GM19372 (cell line): Measurements from ENCODE around the gene PRPF6.

Experiments
- ATAC-seq: cut with Tn5 transposase; IDR thresholded peaks from one replicate; pipeline ENCODE4 v1.9.1; 2021; ENCODE audit warnings: mild to moderate bottlenecking, low read depth, moderate library complexity; ENCODE audit not compliant: unreplicated experiment

The PRPF6 gene

DNA sequence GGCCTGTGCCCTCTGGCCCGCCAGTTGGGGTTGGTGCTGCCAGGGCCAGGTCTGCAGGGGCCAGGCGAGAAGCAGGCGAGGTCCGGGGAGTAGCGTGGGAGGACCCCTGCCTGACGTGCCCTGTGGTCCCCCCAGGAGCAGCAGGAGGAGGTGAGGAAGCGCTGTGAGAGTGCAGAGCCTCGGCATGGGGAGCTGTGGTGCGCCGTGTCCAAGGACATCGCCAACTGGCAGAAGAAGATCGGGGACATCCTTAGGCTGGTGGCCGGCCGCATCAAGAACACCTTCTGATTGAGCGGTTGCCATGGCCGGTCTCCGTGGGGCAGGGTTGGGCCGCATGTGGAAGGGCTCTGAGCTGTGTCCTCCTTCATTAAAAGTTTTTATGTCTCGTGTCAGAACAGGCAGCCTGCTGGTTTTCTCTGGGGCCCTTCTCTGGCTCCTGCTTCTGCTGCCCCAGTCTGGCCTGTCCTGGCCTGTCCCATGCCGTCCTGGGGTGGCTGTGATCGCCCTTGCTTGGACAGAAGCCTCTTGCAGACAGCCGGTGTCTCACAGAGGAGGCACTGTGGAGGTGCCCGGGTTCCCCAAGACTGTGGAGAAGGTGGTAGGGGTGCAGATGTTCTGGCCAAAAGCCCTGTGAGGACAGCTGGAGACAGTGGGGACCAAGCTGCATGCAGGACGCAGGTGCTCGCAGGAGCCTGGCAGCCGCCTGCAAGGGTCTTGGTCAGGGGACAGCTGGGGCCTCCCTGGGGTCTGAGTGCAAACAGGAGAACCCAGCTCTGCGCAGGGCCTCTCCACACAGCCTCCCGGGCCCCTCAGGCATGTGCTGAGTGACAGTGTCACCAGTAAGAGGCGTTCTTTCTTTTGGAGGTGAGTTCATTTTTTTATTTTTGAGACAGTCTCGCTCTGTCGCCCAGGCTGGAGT is 52.0 kb downstream of the PRPF6 start:
- ATAC-seq, result no peak

GRCh38 chr20:64033981-64034493 is 53.1 kb downstream of the PRPF6 start:
- no peak for ATAC-seq

DNA sequence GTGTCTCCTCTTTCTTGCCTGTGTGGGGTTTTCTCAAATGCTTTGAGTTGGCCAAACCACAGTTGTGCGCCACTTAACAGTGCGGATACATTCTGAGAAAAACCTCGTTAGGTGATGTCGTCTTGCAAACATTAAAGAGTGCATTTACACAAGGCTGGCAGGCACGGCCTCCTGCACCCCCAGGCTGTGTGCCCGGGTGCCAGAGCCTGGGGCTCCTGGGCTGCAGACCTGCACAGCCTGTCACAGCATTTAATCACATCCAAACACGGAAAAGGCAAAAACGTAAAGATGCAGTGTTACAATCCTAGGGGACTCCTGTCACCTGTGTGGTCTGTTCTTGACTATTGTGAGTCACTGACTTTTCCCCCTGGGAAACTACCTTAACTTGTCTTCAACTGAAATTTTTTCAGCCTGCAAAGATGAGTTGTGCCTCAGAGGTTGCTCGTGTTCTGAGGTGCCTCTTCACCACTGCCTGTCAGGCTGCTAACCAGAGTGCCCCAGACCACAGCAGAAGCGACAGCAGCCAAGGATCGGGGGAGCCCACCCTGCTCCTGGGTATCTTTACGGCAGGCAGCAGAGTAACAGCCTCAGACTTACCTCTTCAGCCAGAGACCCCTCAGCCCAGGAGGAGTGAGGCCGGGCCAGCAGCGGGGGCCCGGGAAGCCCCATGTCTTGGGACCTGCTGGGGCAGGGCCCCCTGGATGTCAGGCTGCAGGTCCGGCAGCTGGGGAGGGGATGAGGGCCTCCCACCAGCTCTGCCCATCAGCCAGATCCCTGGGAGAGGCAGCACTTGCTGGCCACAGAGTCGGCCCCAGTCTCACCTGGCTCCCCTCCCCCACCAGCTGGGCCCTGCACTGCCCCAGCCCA is 54.4 kb downstream of the PRPF6 start:
- ATAC-seq, result no peak

DNA sequence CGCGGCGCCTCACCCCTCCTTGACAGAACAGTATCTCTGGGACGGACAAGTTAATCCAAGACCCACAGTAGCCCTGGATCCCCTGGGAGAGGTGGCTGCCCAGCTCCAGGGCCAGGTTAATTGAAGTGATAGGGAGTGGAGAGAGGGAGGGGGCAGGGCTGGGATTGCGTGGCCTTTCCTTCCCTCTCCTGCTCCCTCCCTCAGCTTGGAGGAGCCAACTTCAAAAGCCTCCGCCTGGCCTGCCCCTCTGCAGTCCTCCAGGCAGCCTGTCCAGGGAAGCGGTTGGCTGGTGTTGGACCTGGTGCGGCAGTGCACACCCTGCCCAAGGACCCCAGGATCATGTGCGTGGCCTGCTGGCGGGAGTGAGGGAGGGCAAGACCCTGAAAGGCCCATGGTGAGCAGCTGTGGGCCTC is 55.0 kb downstream of the PRPF6 start, which contains the start of gene C20orf204:
TSS of gene C20orf204 (plus strand) at position 250 of the 413 bp plus-strand sequence. CDS start at position 392, 142 bp downstream.
- ATAC-seq, result no peak

DNA sequence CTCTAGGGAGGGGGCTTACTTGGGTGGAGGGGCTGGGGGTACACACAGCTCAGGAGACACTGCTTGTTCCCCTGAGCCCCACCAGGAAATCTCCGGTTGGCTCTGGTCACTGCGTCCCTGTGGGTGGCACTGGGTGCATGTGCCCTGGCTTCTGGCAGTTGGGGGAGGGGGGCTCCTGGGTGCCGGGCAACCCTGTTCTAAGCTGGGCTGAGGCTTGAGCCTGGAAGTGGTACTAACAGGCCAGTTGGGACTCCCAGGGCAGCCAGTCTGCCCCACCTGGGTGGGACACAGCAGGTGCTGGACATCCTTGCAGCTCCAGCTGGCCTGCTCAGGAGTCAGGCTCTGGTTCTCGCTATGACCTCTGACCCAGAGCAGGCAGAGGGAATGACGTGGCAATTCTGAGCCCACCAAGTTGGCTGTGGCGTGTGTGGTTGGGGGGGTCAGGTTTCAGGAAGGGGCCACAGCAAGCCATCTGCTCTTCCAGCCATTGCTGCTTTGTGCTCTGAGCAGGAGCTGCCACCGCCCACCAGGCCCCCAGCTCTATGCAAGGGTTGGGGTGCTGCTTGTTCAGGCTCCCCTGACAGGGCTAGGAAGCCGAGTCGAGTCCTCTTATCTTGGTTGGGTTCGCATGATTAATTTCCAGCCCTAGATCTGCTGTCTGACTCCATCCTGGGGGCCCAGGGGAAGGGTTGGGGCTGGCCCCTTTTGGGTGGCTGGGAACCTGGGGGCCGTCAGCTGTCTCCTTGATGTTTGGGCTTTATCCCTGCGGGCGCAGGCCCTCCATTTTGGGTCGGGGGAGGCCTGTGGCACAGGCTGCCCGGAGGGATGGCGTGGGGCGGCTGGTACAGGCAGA is 55.6 kb downstream of the PRPF6 start:
- no peak for ATAC-seq

GRCh38 chr20:64037199-64037497 is 56.2 kb downstream of the PRPF6 start:
- ATAC-seq, result no peak

GRCh38 chr20:64037498-64038213 is 56.7 kb downstream of the PRPF6 start:
- ATAC-seq, result no peak

DNA sequence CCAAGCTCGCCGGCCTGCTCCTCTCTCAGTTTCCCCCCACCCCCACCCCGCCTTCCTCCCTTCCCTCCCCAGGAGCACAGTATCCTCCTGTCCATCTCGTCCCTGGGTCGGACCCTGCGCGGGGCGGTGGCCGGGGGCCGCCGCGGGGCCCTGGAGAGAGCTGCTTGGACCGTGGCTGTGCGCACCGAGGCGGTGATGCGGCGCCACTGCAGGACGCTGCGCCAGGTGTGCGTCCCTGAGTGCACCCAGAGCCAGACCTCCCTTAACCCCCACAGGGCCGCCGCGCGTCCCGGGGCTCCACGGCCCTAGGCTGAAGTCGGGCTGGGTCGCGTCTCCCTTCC is 57.3 kb downstream of the PRPF6 start:
- ATAC-seq, result no peak

- no peak for ATAC-seq
Observed at GRCh38 chr20:64038565-64039292, 57.8 kb downstream of the PRPF6 start.

DNA sequence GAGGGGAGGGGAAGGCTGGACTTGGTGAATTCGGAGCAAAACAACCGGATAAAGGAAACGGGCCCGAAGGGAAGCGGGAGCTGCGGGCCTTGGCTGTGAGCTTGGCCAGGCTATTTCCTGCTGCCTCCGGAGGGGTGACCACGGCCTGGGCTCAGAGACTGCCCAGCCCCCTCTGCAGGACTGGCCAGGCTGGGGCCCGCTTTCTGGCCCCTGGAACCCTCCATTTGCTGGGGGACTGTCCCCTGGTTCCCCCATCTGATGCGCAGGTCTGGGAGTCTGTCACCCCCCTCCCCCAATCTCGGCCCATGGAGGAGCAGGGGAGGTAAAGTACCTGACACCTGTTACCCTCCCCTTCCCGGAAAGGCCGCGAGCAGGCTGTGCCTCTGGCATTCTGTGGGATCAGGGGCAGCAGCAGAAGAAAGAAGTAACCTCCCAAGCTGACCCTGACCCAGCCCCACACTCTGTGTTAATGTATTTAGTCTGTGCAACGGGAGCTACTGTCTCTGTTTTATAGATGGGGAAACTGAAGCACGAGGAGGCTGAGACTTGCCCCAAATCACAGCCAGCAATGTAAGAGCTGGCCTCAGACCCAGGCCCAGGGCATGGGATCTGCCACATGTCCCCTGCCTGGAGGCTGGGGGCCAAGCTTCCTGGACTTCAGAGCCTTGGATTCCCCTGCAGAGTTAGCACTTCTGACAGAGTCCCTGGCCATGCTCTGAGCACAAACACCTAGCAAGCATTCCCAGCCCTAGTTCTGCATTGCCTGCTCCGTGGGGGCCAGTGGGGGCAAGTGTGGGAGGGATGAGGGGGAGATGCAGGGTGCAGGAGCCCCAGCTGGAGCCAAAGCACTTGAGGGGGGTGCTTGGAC is 58.6 kb downstream of the PRPF6 start:
- no peak for ATAC-seq

DNA sequence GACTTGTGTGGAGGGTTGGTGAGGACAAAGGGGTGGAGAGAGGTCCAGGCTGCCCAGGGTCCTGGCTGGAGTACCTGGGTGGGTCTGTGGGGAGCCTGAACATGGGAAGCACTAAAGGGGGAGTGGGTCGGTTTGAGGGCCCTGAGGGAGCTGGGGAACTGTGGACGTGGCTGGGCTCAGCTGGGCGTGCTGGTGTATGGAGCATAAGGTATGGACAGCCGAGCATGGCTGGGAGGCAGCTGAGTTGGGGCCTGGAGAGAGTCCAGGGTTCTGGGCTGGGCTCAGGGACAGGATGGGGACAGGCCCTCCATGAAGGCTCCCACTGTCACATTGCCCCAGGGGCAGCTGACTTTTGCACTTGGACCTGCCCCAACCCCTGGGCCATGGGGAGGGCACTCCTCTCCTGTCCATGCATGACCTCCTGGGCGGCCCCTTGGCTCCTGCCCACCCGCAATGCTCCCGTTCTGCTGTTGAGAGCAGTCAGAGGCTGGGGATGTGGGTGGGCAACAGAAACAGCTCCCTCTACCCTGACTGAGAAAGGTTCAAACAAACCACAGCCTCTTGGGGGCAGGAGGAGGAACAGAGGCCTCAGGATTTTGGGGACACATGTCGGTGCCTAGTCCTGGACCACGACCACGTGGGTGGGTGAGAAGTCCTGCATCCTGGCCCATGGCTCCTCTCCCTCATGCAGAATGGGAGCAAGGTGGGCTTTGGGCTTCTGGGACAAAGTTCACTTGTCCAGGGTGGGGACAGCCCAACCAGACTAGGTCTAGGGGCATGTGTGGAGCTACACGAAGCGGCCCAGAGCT is 59.5 kb downstream of the PRPF6 start:
- no peak for ATAC-seq

GRCh38 chr20:64041040-64041780 is 60.3 kb downstream of the PRPF6 start:
- ATAC-seq, result no peak

- ATAC-seq, result no peak
Observed at GRCh38 chr20:64041781-64042053, 60.8 kb downstream of the PRPF6 start.

DNA sequence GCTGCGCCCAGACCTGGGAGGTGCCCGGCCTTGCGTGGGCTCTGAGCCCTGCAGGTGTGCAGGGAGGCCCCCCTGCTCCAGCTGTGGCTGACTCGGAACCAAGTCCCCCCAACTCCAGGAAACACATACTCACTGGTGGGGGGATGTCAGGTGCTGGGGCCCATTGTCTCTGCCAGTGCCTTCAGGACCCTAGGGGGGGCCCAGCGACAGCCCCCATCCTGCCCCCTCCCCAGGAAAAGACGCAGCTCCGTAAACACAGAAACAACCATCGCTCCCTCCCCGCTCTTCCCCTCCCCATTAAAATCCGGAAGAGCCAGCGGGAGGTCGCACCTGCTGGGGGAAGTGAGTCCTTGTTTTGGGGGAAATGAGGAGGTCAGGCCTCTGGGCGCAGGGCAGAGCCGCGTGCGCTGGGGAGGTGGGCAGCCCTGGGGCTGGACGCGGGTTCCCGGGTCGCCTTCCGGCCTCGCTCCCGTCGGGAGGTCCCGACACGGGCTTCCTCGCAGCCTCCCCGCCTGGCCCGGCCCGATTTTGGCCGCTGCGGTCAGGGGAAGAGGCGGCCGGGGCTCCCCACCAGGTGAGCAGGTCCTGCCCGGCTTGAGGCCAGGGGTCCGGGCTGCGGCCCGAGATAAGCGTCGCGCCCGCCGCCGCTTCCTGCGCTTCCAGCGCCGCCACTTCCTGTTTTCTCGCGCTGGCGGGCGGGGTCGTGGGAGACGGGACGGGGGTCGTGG is 61.3 kb downstream of the PRPF6 start:
- ATAC-seq, result no peak

GRCh38 chr20:64043768-64044167 is 62.8 kb downstream of the PRPF6 start:
- no peak for ATAC-seq

DNA sequence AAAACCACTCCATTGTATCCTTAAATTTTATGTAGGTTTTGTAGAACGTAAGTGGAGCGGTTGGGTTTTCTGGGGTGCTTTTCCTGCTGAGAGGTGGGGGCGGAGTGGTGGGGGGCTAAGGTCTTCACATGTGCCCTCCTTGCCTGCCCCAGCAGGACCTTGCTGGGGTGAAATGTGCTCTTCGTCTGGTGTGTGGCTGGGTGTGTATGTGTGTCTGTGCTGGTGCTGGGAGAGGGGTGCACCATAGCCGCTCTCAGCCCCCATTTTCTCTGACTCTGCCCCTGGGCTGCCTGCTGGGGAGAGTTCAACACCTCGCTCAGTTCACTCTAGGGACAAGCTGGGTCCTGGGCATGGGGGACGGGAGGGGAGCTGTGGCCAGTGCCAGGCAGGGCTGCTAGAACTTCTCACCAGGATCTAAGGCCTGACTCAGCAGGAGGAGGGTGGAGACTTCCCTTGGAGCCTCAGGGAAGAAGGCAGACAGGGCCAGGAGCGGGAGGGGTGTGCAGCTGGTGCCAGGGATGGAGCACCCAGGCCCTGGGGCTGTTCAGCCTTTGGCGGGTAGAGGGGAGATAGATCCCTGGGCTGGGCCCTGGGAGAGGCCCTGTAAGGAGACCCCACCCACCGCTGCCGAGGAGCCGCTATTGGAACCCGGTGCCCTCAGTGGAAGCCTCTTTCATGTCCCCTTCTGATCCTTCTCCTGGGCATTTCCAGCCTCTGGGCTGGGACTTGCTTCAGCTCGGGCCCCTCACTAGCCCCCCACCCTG is 63.7 kb downstream of the PRPF6 start:
- no peak for ATAC-seq
